Trophoblast cell (in vitro differentiated cells and primary cell): ENCODE measurements around the gene FCGBP.

Experiments used
- DNase-seq, 2 donors: peaks; one replicate each; pipeline ENCODE4 v3.0.0-alpha.2; 2016
- H2AFZ ChIP-seq: 2 replicates; pipeline ENCODE4 v1.6.1; 2013; ENCODE audit warnings: low read length, moderate library complexity, mild to moderate bottlenecking; ENCODE audit not compliant: insufficient read depth, poor library complexity
- H2AK5ac ChIP-seq: 2 replicates; pipeline ENCODE4 v1.6.1; 2013; ENCODE audit warnings: mild to moderate bottlenecking, low read length
- H2BK120ac ChIP-seq: 2 replicates; pipeline ENCODE4 v1.6.1; 2013; ENCODE audit warnings: low read length, mild to moderate bottlenecking, moderate library complexity; ENCODE audit not compliant: insufficient read depth, poor library complexity
- H2BK12ac ChIP-seq: 2 replicates; pipeline ENCODE4 v1.6.1; 2013; ENCODE audit warnings: mild to moderate bottlenecking, low read length, moderate library complexity
- H2BK5ac ChIP-seq: 2 replicates; pipeline ENCODE4 v1.6.1; 2013; ENCODE audit warnings: low read length, low read depth, moderate library complexity, mild to moderate bottlenecking; ENCODE audit not compliant: poor library complexity
- H3K14ac ChIP-seq: 2 replicates; pipeline ENCODE4 v1.6.1; 2013; ENCODE audit warnings: mild to moderate bottlenecking, low read length
- H3K18ac ChIP-seq: 2 replicates; pipeline ENCODE4 v1.6.1; 2013; ENCODE audit warnings: mild to moderate bottlenecking, low read length
- H3K23ac ChIP-seq: 2 replicates; pipeline ENCODE4 v1.6.1; 2013; ENCODE audit warnings: low read length
- H3K27ac ChIP-seq: 2 replicates; pipeline ENCODE4 v1.5.1; 2013; ENCODE audit warnings: low read depth, mild to moderate bottlenecking, inconsistent platforms, low read length, moderate library complexity
- H3K27me3 ChIP-seq: 2 replicates; pipeline ENCODE4 v1.6.1; 2013; ENCODE audit warnings: inconsistent platforms, mild to moderate bottlenecking, low read length, moderate library complexity; ENCODE audit not compliant: insufficient read depth
- H3K36me3 ChIP-seq, 2 experiments: 1 replicate in 1 of 2; 2 replicates in 1 of 2; pipeline ENCODE4 v1.6.1; 2013; ENCODE audit warnings: low read length in 2 of 2, mild to moderate bottlenecking in 2 of 2, moderate library complexity in 1 of 2; ENCODE audit not compliant: insufficient read depth in 2 of 2, control insufficient read depth in 1 of 2
- H3K4ac ChIP-seq: 2 replicates; pipeline ENCODE4 v1.6.1; 2013; ENCODE audit warnings: low read depth, mild to moderate bottlenecking, low read length, moderate library complexity
- H3K4me1 ChIP-seq, 2 experiments: 1 replicate in 1 of 2; 2 replicates in 1 of 2; pipeline ENCODE4 v1.6.1; 2013; ENCODE audit warnings: low read length in 2 of 2, mild to moderate bottlenecking in 2 of 2, moderate library complexity in 1 of 2; ENCODE audit not compliant: insufficient read depth in 2 of 2, control insufficient read depth in 1 of 2
- H3K4me2 ChIP-seq: 2 replicates; pipeline ENCODE4 v1.6.1; 2013; ENCODE audit warnings: inconsistent platforms, mild to moderate bottlenecking, low read length, moderate library complexity
- H3K4me3 ChIP-seq: 2 replicates; pipeline ENCODE4 v1.5.1; 2013; ENCODE audit warnings: mild to moderate bottlenecking, low read depth, low read length, inconsistent platforms
- H3K79me1 ChIP-seq: one replicate; pipeline ENCODE4 v1.6.1; 2013; ENCODE audit warnings: low read length
- H3K79me2 ChIP-seq: 2 replicates; pipeline ENCODE4 v1.6.1; 2013; ENCODE audit warnings: low read length, mild to moderate bottlenecking; ENCODE audit not compliant: control insufficient read depth, insufficient read depth, poor library complexity
- H3K9ac ChIP-seq: 2 replicates; pipeline ENCODE4 v1.6.1; 2013; ENCODE audit warnings: mild to moderate bottlenecking, low read length
- H3K9me3 ChIP-seq: 2 replicates; pipeline ENCODE4 v1.6.1; 2013; ENCODE audit warnings: low read depth, mild to moderate bottlenecking, control low read depth, inconsistent platforms, low read length; ENCODE audit not compliant: insufficient read depth
- H4K12ac ChIP-seq: 2 replicates; pipeline ENCODE4 v1.6.1; 2013; ENCODE audit warnings: low read depth, mild to moderate bottlenecking, low read length, moderate library complexity
- H4K8ac ChIP-seq: 2 replicates; pipeline ENCODE4 v1.6.1; 2013; ENCODE audit warnings: low read depth, mild to moderate bottlenecking, low read length, moderate library complexity
- H4K91ac ChIP-seq: one replicate; pipeline ENCODE4 v1.6.1; 2013; ENCODE audit warnings: low read depth, mild to moderate bottlenecking, low read length, moderate library complexity
- WGBS: extraction: QIAGEN DNeasy Blood & Tissue Kit; methylation state at CpG from one replicate; pipeline ENCODE4 v1.1.7; 2013; ENCODE audit warnings: missing lambda C conversion rate; ENCODE audit not compliant: insufficient read length, insufficient coverage; ENCODE audit errors: extremely low coverage; 5-methylcytosine and 5-hydroxymethylcytosine counted together

FCGBP gene

GRCh38 chr19:39971380-39972035 is 37.1 kb upstream of the FCGBP start:
- Histone ChIP-seq H2BK12ac (no peak overlapping the region), H4K91ac (peak overlapping the region; percentile 88)

GRCh38 chr19:39970675-39971379 is 36.4 kb upstream of the FCGBP start, which contains the start of gene PSMC4:
PSMC4 (plus strand) TSS chr19:39971165; CDS start chr19:39971203, 38 bp downstream.
- WGBS = no CpG with 5 or more reads among the region's 47 CpGs
- no peak within 1 kb of the TSS for H3K23ac ChIP-seq
- H3K14ac ChIP-seq = peak within 1 kb of the TSS; percentile 81
- H2BK120ac ChIP-seq = peak within 1 kb of the TSS; percentile 39
- peak within 1 kb of the TSS; percentile 50 for H2AFZ ChIP-seq
- peak within 1 kb of the TSS; percentile 66 for H2AK5ac ChIP-seq
- peak within 1 kb of the TSS; percentile 86 for H3K9ac ChIP-seq
- peak within 1 kb of the TSS; percentile 88 for H4K91ac ChIP-seq
- peak within 1 kb of the TSS; percentile 82 for H3K4me3 ChIP-seq
- peak within 1 kb of the TSS; percentile 97 for H3K4ac ChIP-seq
- peak within 1 kb of the TSS; percentile 86 for H4K8ac ChIP-seq
- peaks cover 3 to 9% of the 10 kb centered on the region in 2 experiments for H3K4me1 ChIP-seq
- peaks cover 24 to 32% of the 10 kb centered on the region in 2 experiments for H3K36me3 ChIP-seq
- peak within 1 kb of the TSS; percentile 62 for H3K18ac ChIP-seq
- H3K27ac ChIP-seq = no peak within 1 kb of the TSS
- H2BK5ac ChIP-seq = peak within 1 kb of the TSS; percentile 52
- no peaks in the 10 kb centered on the region for H3K9me3 ChIP-seq
- peak within 1 kb of the TSS; percentile 75 for H4K12ac ChIP-seq
- peak; percentile 99 to 100 for DNase-seq
- H2BK12ac ChIP-seq = no peak within 1 kb of the TSS
- H3K79me1 ChIP-seq = peaks cover 12% of the 10 kb centered on the region
- peak within 1 kb of the TSS; percentile 92 for H3K4me2 ChIP-seq
- no peaks in the 10 kb centered on the region for H3K27me3 ChIP-seq
- H3K79me2 ChIP-seq = peaks cover 15% of the 10 kb centered on the region

More at GRCh38 chr19:39971380-39972035, 37.1 kb upstream of the FCGBP start:
- peaks cover 24 to 32% of the 10 kb centered on the region in 2 experiments for H3K36me3 ChIP-seq
- peak overlapping the region; percentile 75 for H4K12ac ChIP-seq
- H3K79me1 ChIP-seq = peaks cover 12% of the 10 kb centered on the region
- H3K14ac ChIP-seq = peak overlapping the region; percentile 74
- peak overlapping the region; percentile 82 for H3K4me3 ChIP-seq
- H3K9me3 ChIP-seq = no peaks in the 10 kb centered on the region
- peak overlapping the region; percentile 86 for H3K9ac ChIP-seq
- H3K4me2 ChIP-seq = peak overlapping the region; percentile 92
- peak overlapping the region; percentile 52 for H2BK5ac ChIP-seq
- H3K23ac ChIP-seq = no peak overlapping the region
- H3K27ac ChIP-seq = no peak overlapping the region
- H3K4ac ChIP-seq = peak overlapping the region; percentile 97
- H3K79me2 ChIP-seq = peaks cover 15% of the 10 kb centered on the region
- peak overlapping the region; percentile 39 for H2BK120ac ChIP-seq
- peak in 1 of 2 donors; percentile 14 for DNase-seq
- no peaks in the 10 kb centered on the region for H3K27me3 ChIP-seq
- peak overlapping the region; percentile 62 for H3K18ac ChIP-seq
- peak overlapping the region; percentile 61 for H2AK5ac ChIP-seq
- H3K4me1 ChIP-seq = peaks cover 3 to 9% of the 10 kb centered on the region in 2 experiments
- peak overlapping the region; percentile 24 for H2AFZ ChIP-seq
- no CpG with 5 or more reads among the region's 21 CpGs for WGBS
- peak overlapping the region; percentile 72 for H4K8ac ChIP-seq

GRCh38 chr19:39970425-39970674 is 35.9 kb upstream of the FCGBP start:
- Histone ChIP-seq H3K18ac (peak overlapping the region; percentile 38), H2AFZ (peak overlapping the region; percentile 50), H3K27me3 (no peaks in the 10 kb centered on the region), H3K79me1 (peaks cover 12% of the 10 kb centered on the region), H3K23ac (no peak overlapping the region), H3K36me3 (peaks cover 24 to 27% of the 10 kb centered on the region in 2 experiments), H3K9ac (peak overlapping the region; percentile 77), H3K9me3 (no peaks in the 10 kb centered on the region), H2BK5ac (peak overlapping the region; percentile 42), H2BK12ac (no peak overlapping the region), H3K4me3 (peak overlapping the region; percentile 79), H4K91ac (peak overlapping the region; percentile 76), H3K27ac (no peak overlapping the region), H4K12ac (peak overlapping the region; percentile 59), H3K79me2 (peaks cover 15% of the 10 kb centered on the region), H3K4ac (peak overlapping the region; percentile 44), H4K8ac (peak overlapping the region; percentile 86), H2BK120ac (peak overlapping the region; percentile 37), H2AK5ac (peak overlapping the region; percentile 66), H3K4me1 (peaks cover 3 to 9% of the 10 kb centered on the region in 2 experiments), H3K14ac (peak overlapping the region; percentile 81), H3K4me2 (peak overlapping the region; percentile 78)
- no CpG with 5 or more reads among the region's 11 CpGs for WGBS
- DNase-seq = no peak

- H3K9me3 ChIP-seq = no peaks in the 10 kb centered on the region
- H3K23ac ChIP-seq = no peak overlapping the region
- peaks cover 12% of the 10 kb centered on the region for H3K79me1 ChIP-seq
- H4K12ac ChIP-seq = peak overlapping the region; percentile 59
- H3K4ac ChIP-seq = peak overlapping the region; percentile 44
- no peak overlapping the region for H3K9ac ChIP-seq
- H2AFZ ChIP-seq = peak overlapping the region; percentile 50
- H3K4me1 ChIP-seq = peaks cover 3 to 9% of the 10 kb centered on the region in 2 experiments
- H4K8ac ChIP-seq = peak overlapping the region; percentile 86
- H2BK12ac ChIP-seq = no peak overlapping the region
- peak overlapping the region; percentile 79 for H3K4me3 ChIP-seq
- H4K91ac ChIP-seq = peak overlapping the region; percentile 76
- WGBS = no CpG with 5 or more reads among the region's 13 CpGs
- DNase-seq = no peak
- H2AK5ac ChIP-seq = peak overlapping the region; percentile 66
- H3K36me3 ChIP-seq = peaks cover 24 to 27% of the 10 kb centered on the region in 2 experiments
- H2BK120ac ChIP-seq = no peak overlapping the region
- H3K79me2 ChIP-seq = peaks cover 15% of the 10 kb centered on the region
- H3K27ac ChIP-seq = no peak overlapping the region
- peak overlapping the region; percentile 38 for H3K18ac ChIP-seq
- no peaks in the 10 kb centered on the region for H3K27me3 ChIP-seq
- peak overlapping the region; percentile 78 for H3K4me2 ChIP-seq
- H3K14ac ChIP-seq = peak overlapping the region; percentile 81
- no peak overlapping the region for H2BK5ac ChIP-seq
Observed at GRCh38 chr19:39969681-39970424, 35.4 kb upstream of the FCGBP start.
